ENCODE measurements around the gene CRYAA.
"Not testable (repeated sequence)": the region's sequence is repeated elsewhere in the genome, so short reads cannot be mapped to it uniquely, and the experiment has no call there.

DNA sequence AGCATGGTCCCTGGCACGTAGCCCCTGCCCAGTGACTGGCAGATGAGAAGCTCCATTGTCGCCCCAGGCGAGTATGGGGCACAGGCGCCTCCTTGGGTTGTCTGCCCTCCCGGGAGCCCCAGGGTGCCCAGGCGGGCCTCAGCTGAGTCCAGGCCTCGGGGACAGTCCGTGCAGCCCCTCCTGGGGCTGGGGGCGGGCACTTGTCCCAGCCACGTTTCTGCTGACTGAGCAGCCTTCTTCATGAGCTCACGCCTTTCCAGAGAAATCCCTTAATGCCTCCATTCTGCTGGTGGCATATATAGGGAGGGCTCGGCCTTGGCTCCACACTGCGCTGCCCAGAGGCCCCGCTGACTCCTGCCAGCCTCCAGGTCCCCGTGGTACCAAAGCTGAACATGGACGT, at the start of gene CRYAA:
- TF ChIP-seq, protein P1, sequence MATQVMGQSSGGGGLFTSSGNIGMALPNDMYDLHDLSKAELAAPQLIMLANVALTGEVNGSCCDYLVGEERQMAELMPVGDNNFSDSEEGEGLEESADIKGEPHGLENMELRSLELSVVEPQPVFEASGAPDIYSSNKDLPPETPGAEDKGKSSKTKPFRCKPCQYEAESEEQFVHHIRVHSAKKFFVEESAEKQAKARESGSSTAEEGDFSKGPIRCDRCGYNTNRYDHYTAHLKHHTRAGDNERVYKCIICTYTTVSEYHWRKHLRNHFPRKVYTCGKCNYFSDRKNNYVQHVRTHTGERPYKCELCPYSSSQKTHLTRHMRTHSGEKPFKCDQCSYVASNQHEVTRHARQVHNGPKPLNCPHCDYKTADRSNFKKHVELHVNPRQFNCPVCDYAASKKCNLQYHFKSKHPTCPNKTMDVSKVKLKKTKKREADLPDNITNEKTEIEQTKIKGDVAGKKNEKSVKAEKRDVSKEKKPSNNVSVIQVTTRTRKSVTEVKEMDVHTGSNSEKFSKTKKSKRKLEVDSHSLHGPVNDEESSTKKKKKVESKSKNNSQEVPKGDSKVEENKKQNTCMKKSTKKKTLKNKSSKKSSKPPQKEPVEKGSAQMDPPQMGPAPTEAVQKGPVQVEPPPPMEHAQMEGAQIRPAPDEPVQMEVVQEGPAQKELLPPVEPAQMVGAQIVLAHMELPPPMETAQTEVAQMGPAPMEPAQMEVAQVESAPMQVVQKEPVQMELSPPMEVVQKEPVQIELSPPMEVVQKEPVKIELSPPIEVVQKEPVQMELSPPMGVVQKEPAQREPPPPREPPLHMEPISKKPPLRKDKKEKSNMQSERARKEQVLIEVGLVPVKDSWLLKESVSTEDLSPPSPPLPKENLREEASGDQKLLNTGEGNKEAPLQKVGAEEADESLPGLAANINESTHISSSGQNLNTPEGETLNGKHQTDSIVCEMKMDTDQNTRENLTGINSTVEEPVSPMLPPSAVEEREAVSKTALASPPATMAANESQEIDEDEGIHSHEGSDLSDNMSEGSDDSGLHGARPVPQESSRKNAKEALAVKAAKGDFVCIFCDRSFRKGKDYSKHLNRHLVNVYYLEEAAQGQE (IDR thresholded peaks at IDR 0.05; ENCODE audit: low read depth) = not testable (repeated sequence)
- TF ChIP-seq, protein P2, sequence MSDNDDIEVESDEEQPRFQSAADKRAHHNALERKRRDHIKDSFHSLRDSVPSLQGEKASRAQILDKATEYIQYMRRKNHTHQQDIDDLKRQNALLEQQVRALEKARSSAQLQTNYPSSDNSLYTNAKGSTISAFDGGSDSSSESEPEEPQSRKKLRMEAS (IDR thresholded peaks at IDR 0.05) = not testable (repeated sequence)
- TF ChIP-seq, protein P3, sequence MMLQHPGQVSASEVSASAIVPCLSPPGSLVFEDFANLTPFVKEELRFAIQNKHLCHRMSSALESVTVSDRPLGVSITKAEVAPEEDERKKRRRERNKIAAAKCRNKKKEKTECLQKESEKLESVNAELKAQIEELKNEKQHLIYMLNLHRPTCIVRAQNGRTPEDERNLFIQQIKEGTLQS (IDR thresholded peaks at IDR 0.05) = not testable (repeated sequence)
- not testable (repeated sequence) for TF ChIP-seq POLR2A (IDR thresholded peaks at IDR 0.05; ENCODE audit: borderline replicate concordance, extremely low read depth, insufficient read depth, insufficient read length); POLR2AphosphoS5 (IDR thresholded peaks at IDR 0.05; ENCODE audit: low read depth, low read length); CBX3 (IDR thresholded peaks at IDR 0.05; ENCODE audit: low read depth); JUND (IDR thresholded peaks at IDR 0.05); ELF1 (IDR thresholded peaks at IDR 0.05; ENCODE audit: borderline replicate concordance, low read depth); EZH2phosphoT487 (IDR thresholded peaks at IDR 0.05; ENCODE audit: borderline replicate concordance); EZH2 (IDR thresholded peaks at IDR 0.05); TCF7L2 (IDR thresholded peaks at IDR 0.05; ENCODE audit: borderline replicate concordance, extremely low read depth, insufficient read depth, insufficient read length); FOSL1 (IDR thresholded peaks at IDR 0.05; ENCODE audit: low read depth); YY1 (IDR thresholded peaks at IDR 0.05; ENCODE audit: extremely low read depth, insufficient replicate concordance, low read depth, low read length)
- TF ChIP-seq, protein P4, sequence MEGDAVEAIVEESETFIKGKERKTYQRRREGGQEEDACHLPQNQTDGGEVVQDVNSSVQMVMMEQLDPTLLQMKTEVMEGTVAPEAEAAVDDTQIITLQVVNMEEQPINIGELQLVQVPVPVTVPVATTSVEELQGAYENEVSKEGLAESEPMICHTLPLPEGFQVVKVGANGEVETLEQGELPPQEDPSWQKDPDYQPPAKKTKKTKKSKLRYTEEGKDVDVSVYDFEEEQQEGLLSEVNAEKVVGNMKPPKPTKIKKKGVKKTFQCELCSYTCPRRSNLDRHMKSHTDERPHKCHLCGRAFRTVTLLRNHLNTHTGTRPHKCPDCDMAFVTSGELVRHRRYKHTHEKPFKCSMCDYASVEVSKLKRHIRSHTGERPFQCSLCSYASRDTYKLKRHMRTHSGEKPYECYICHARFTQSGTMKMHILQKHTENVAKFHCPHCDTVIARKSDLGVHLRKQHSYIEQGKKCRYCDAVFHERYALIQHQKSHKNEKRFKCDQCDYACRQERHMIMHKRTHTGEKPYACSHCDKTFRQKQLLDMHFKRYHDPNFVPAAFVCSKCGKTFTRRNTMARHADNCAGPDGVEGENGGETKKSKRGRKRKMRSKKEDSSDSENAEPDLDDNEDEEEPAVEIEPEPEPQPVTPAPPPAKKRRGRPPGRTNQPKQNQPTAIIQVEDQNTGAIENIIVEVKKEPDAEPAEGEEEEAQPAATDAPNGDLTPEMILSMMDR (IDR thresholded peaks at IDR 0.05 in 2 of 3, conservative IDR thresholded peaks at IDR 0.05 in 1 of 3; ENCODE audit: borderline replicate concordance in 1 of 3, insufficient read depth in 1 of 3, low read depth in 2 of 3, low read length in 2 of 3) = not testable (repeated sequence)
